Osteocyte (in vitro differentiated cells): ENCODE data around the gene PROM1. TPM values are rescaled to one million over a fixed set of nuclear protein-coding genes. Genes with fewer than 3 reads are reported as not detected.

Source experiments
- DNase-seq: peaks from one replicate; pipeline ENCODE4 v3.0.0; 2021; ENCODE audit warnings: mixed read lengths; ENCODE audit not compliant: unreplicated experiment; ENCODE audit errors: extremely low spot score
- H3K27ac Mint-ChIP-seq: one replicate; pipeline ENCODE4 v1.8.0; 2021; ENCODE audit warnings: mild to moderate bottlenecking, mixed read lengths; ENCODE audit not compliant: unreplicated experiment
- H3K27me3 Mint-ChIP-seq: one replicate; pipeline ENCODE4 v1.8.0; 2021; ENCODE audit warnings: mixed read lengths; ENCODE audit not compliant: unreplicated experiment
- H3K36me3 Mint-ChIP-seq: one replicate; pipeline ENCODE4 v1.8.0; 2021; ENCODE audit warnings: mixed read lengths; ENCODE audit not compliant: unreplicated experiment
- H3K4me1 Mint-ChIP-seq: one replicate; pipeline ENCODE4 v1.8.0; 2021; ENCODE audit warnings: mixed read lengths; ENCODE audit not compliant: unreplicated experiment
- H3K4me3 Mint-ChIP-seq: one replicate; pipeline ENCODE4 v1.8.0; 2021; ENCODE audit warnings: mild to moderate bottlenecking, moderate library complexity, mixed read lengths; ENCODE audit not compliant: unreplicated experiment
- H3K9me3 Mint-ChIP-seq: one replicate; pipeline ENCODE4 v1.8.0; 2021; ENCODE audit warnings: mixed read lengths; ENCODE audit not compliant: unreplicated experiment
- CTCF ChIP-seq: fragments of 200-600 bp; sonication (generic); IDR thresholded peaks from 2 replicates; pipeline ENCODE4 v1.5.0; 2021; ENCODE audit warnings: antibody characterized with exemption, mild to moderate bottlenecking, moderate library complexity
- total RNA-seq: library from RNA; stranded (reverse); gene quantifications from 2 replicates; pipeline ENCODE4 v1.2.1, GENCODE V29; 2021

PROM1 gene
- total RNA-seq, 1 donor from 2014 or later = not detected

- Mint-ChIP-seq H3K4me3 (no peak overlapping the region), H3K27ac (no peak overlapping the region), H3K9me3 (no peaks in the 10 kb centered on the region), H3K4me1 (no peaks in the 10 kb centered on the region), H3K36me3 (no peaks in the 10 kb centered on the region), H3K27me3 (peaks cover 16% of the 10 kb centered on the region)
- DNase-seq = no peak
- no peak for TF ChIP-seq CTCF
These were observed 45.9 kb downstream of the PROM1 start for GRCh38 chr4:16037901-16038300.

- Mint-ChIP-seq H3K4me1 (no peaks in the 10 kb centered on the region), H3K27ac (no peak overlapping the region)
- DNase-seq = no peak
These were observed 48.0 kb downstream of the PROM1 start for GRCh38 chr4:16035843-16036242.

GRCh38 chr4:16034010-16034748 is 49.6 kb downstream of the PROM1 start:
- H3K27ac Mint-ChIP-seq = no peak overlapping the region

More at GRCh38 chr4:16035843-16036242, 48.0 kb downstream of the PROM1 start:
- H3K27me3 Mint-ChIP-seq = peaks cover 14% of the 10 kb centered on the region
- no peaks in the 10 kb centered on the region for H3K9me3 Mint-ChIP-seq
- H3K4me3 Mint-ChIP-seq = no peak overlapping the region
- H3K36me3 Mint-ChIP-seq = no peaks in the 10 kb centered on the region
- no peak for TF ChIP-seq CTCF

GRCh38 chr4:16032396-16032770 is 51.4 kb downstream of the PROM1 start:
- no peaks in the 10 kb centered on the region for H3K9me3 Mint-ChIP-seq
- no peak for DNase-seq
- no peak overlapping the region for H3K27ac Mint-ChIP-seq
- peaks cover 7% of the 10 kb centered on the region for H3K27me3 Mint-ChIP-seq
- H3K4me3 Mint-ChIP-seq = no peak overlapping the region
- H3K4me1 Mint-ChIP-seq = peaks cover 14% of the 10 kb centered on the region
- no peak for TF ChIP-seq CTCF
- no peaks in the 10 kb centered on the region for H3K36me3 Mint-ChIP-seq

More at GRCh38 chr4:16034010-16034748, 49.6 kb downstream of the PROM1 start:
- peaks cover 11% of the 10 kb centered on the region for H3K27me3 Mint-ChIP-seq
- peaks cover 7% of the 10 kb centered on the region for H3K4me1 Mint-ChIP-seq
- no peak for DNase-seq
- H3K9me3 Mint-ChIP-seq = no peaks in the 10 kb centered on the region
- no peak for TF ChIP-seq CTCF
- H3K4me3 Mint-ChIP-seq = no peak overlapping the region
- no peaks in the 10 kb centered on the region for H3K36me3 Mint-ChIP-seq

GRCh38 chr4:16031546-16032395 is 52.1 kb downstream of the PROM1 start:
- Mint-ChIP-seq H3K9me3 (no peaks in the 10 kb centered on the region), H3K4me1 (peaks cover 14% of the 10 kb centered on the region), H3K36me3 (no peaks in the 10 kb centered on the region), H3K4me3 (no peak overlapping the region), H3K27ac (no peak overlapping the region), H3K27me3 (peaks cover 5% of the 10 kb centered on the region)
- TF ChIP-seq CTCF = no peak
- no peak for DNase-seq
